Activated CD8-positive, alpha-beta memory T cell treated with anti-CD3 and anti-CD28 coated beads, Interleukin-2, amount 50 U/mL, for 48 hours (primary cell): ENCODE measurements around the gene KIAA0232.

Experiments
- DNase-seq: peaks from one replicate; pipeline ENCODE4 v3.0.0-alpha.2; 2020

KIAA0232 gene

DNA sequence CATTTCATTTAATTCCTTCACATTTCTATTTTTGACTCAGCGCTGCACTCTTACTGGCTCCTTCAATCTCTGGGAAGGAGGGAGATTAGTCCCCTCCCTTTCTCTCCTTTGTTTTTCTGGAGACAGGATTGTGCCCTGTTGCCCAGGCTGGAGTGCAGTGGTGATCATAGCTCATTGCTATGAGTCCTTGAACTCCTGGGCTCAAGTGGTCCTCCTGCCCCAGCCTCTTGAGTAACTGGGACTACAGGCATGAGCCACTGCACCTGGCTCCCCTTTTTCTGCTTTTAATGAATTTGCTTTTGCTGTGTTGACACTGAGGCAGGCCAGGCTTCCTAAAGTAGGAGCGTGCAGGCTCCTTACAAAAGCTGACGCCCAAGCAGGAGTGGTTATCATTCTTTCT, 137.6 kb downstream of the KIAA0232 start:
- no peak for DNase-seq

GRCh38 chr4:6923507-6923906, 141.0 kb downstream of the KIAA0232 start:
- DNase-seq: no peak

- DNase-seq: no peak
Measured at GRCh38 chr4:6924361-6924779, 141.8 kb downstream of the KIAA0232 start.

DNA sequence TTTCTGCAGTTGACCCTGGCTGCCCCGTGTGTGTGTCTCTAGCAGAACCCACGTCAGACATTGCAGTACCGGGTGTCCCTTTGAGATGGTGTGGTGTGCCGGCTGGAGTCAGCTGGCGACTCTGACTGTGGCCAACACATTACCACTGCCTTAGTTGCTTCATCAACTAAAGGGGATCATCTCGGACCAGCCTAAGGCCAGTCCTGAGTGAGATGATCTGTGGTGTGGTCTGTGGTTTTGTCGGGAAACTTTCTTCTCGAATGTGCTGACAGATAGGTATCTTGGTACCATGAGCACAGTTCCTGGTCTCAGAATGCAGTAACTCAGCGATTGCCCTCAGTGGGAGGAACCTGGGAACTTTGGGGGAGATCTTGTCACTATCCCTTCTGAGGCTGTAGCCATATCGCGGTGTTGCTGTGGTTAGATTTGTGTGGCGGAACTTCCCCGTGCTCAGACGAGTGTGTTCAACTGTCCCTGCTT, 142.9 kb downstream of the KIAA0232 start:
- no peak for DNase-seq

GRCh38 chr4:6926081-6926480, 143.6 kb downstream of the KIAA0232 start:
- DNase-seq: no peak

GRCh38 chr4:6926681-6927478, 144.4 kb downstream of the KIAA0232 start:
- DNase-seq: no peak

DNA sequence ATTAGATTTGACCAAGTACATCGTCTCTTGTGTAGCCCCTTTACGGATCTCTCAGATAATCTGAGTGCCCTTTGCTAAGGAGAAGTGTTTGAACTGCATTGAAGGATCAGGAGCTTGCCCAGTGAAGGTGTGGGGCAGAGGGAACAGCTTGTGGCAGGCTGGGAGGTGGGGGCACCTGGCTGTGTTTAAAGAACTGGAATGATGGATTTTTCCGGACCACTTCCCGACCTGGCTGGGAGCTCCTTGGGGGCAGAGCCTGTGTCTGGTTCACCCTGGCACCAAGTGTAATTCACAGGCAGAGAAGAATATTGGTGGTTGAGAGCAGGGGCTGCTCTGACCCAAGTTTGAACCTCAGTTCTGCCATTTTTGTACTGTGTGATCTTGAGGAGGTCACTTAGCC, 145.6 kb downstream of the KIAA0232 start:
- DNase-seq: no peak

DNA sequence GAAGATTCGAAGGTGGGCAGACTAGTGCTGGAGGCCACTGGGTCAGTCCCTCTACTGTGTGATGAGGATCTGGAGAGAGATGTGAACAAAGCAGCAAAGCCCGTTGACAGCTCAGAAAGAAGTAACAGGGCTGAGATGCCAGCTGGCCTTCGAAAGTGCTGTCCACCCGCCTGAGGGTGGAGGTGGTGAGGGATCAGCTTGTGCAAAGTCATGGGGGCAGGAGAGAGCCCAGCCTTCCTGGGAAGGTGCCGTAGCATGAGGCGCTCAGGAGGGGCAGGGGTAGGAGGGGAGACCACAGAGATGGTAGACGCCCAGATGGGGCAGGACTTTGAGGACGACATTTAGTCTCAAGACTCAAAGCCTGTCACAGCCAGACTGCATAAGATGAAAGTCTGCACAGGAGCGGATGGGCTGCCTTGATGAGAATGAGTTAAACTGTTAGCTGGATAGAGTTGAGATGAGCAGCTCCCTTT, 146.8 kb downstream of the KIAA0232 start:
- DNase-seq: no peak

- no peak for DNase-seq
Measured at GRCh38 chr4:6929812-6930464, 147.4 kb downstream of the KIAA0232 start.

GRCh38 chr4:6932475-6932874, 149.9 kb downstream of the KIAA0232 start:
- DNase-seq: no peak

GRCh38 chr4:6932918-6933317, 150.4 kb downstream of the KIAA0232 start:
- no peak for DNase-seq
